ENCODE measurements around the gene TMEM87A.
A peak's percentile ranks its signal among the peaks of the same experiment; 100 is the strongest.
"Not testable (repeated sequence)": the region's sequence is repeated elsewhere in the genome, so short reads cannot be mapped to it uniquely, and the experiment has no call there.

Gene TMEM87A

DNA sequence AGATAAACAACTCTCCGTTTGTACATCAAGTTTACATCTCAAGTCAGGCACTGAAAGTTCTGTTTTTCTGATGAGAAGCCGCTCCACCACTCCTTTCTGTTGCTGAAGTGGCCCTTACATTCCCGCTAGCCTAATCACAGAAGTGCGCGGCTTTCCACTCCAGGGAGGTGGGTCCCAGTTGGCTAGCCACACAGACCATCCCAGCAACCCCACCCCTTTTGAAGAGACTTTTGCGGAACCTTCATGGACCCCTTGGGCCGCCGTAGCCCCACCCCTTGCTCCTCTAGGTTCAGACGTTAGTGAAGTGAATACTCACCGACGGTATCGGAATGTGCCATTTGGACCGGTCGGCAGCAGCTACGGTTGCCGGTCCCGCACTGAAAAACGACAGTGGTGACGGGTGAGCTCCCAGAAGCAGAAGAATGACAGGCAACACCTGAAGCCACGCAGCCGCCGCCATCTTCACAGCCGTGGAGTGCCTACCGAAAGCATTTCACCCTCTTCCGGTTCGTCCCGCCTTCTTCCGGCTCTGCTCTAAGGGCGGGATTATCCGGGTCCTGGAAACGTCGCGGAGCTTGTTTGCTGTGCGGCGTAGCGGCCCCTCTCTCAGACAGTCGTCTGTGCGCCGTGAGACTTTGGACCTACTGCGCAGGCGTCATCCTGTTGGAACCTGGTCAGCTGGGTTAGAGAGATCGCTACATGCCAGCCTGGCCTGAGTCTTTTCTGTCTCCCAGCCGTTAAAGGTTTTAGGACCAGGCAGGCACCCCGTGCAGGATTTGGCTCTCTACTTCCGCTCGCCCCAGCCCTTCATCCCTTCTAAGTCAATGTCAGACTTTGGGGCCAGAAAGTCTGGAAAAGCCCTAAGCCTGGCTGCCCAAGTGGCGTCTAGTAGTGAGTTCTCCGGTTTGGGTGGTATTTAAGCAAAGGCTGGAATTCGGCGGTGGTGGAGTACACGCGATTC lies at the start of gene TMEM87A, which contains the start of gene GANC:
TMEM87A (minus strand) TSS at position 495 of the 961 bp plus-strand sequence; CDS start at position 460, 35 bp downstream.
GANC (plus strand) TSS at position 263 of the 961 bp plus-strand sequence. CDS start 1,281 bp downstream, outside the sequence.
- Histone ChIP-seq H3K27ac (ENCODE audit: low read length) (no peak within 1 kb of the TSS), H3K4me3 (ENCODE audit: low read length) (peak within 1 kb of the TSS; percentile 94), H3K27me3 (ENCODE audit: control insufficient read depth, insufficient read depth, low read length) (no peaks in the 10 kb centered on the region), H3K4me1 (ENCODE audit: control insufficient read depth, insufficient read depth, low read length) (no peaks in the 10 kb centered on the region), H3K9me3 (ENCODE audit: control insufficient read depth, insufficient read depth, low read length) (no peaks in the 10 kb centered on the region), H3K36me3 (ENCODE audit: control insufficient read depth, insufficient read depth, low read length) (no peaks in the 10 kb centered on the region)
- WGBS (ENCODE audit: insufficient coverage, insufficient read length) = no CpG with 5 or more reads among the region's 52 CpGs
- DNase-seq (ENCODE audit: low read depth, low spot score) = peak; percentile 97

- Histone ChIP-seq H3K27ac (ENCODE audit: low read length) (no peak overlapping the region), H3K4me3 (ENCODE audit: low read length) (no peak overlapping the region), H3K9me3 (ENCODE audit: control insufficient read depth, insufficient read depth, low read length) (no peaks in the 10 kb centered on the region; the same call in 1 of the 2 replicates), H3K36me3 (ENCODE audit: control insufficient read depth, insufficient read depth, low read length) (no peaks in the 10 kb centered on the region), H3K27me3 (ENCODE audit: control insufficient read depth, insufficient read depth, low read length) (no peaks in the 10 kb centered on the region), H3K4me1 (ENCODE audit: control insufficient read depth, insufficient read depth, low read length) (no peaks in the 10 kb centered on the region)
- DNase-seq (ENCODE audit: low read depth, low spot score) = no peak
- WGBS (ENCODE audit: insufficient coverage, insufficient read length) = no CpG with 5 or more reads among the region's 2 CpGs
Observed at GRCh38 chr15:42319206-42319605, 46.0 kb upstream of the TMEM87A start.

GRCh38 chr15:42316282-42316805 lies 43.1 kb upstream of the TMEM87A start:
- not testable (repeated sequence) for H3K27ac ChIP-seq (ENCODE audit: low read length); H3K4me1 ChIP-seq (ENCODE audit: control insufficient read depth, insufficient read depth, low read length); H3K9me3 ChIP-seq (ENCODE audit: control insufficient read depth, insufficient read depth, low read length); H3K27me3 ChIP-seq (ENCODE audit: control insufficient read depth, insufficient read depth, low read length); DNase-seq (ENCODE audit: low read depth, low spot score); H3K36me3 ChIP-seq (ENCODE audit: control insufficient read depth, insufficient read depth, low read length); H3K4me3 ChIP-seq (ENCODE audit: low read length)
- no CpG with 5 or more reads among the region's 11 CpGs for WGBS (ENCODE audit: insufficient coverage, insufficient read length)

- H3K4me3 ChIP-seq (ENCODE audit: low read length) = no peak overlapping the region
- no peaks in the 10 kb centered on the region for H3K9me3 ChIP-seq (ENCODE audit: control insufficient read depth, insufficient read depth, low read length)
- H3K4me1 ChIP-seq (ENCODE audit: control insufficient read depth, insufficient read depth, low read length) = no peaks in the 10 kb centered on the region
- no CpG with 5 or more reads among the region's 1 CpG for WGBS (ENCODE audit: insufficient coverage, insufficient read length)
- no peak for DNase-seq (ENCODE audit: low read depth, low spot score)
- H3K36me3 ChIP-seq (ENCODE audit: control insufficient read depth, insufficient read depth, low read length) = no peaks in the 10 kb centered on the region
- H3K27ac ChIP-seq (ENCODE audit: low read length) = no peak overlapping the region
- no peaks in the 10 kb centered on the region for H3K27me3 ChIP-seq (ENCODE audit: control insufficient read depth, insufficient read depth, low read length)
Observed at GRCh38 chr15:42315521-42315920, 42.3 kb upstream of the TMEM87A start.

DNA sequence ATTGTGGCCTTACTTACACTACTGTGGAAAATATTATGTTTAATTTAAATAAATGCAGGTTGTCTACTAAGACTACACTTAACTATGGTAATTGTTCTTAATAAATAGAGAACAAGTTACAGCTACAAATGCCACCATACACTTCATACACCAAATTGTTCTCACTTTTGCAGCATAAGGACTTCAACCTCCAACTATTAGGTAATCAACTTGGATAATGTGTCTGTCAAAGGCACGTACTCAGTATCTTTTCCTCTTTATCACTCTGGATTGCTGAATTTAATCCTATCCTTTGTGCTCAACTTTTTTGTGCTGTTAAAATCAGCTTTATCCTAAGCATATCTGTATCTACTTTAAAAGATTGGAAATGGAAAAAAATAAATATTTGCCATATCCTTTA lies 41.6 kb upstream of the TMEM87A start:
- no peak for DNase-seq (ENCODE audit: low read depth, low spot score)
- no CpG with 5 or more reads among the region's 1 CpG for WGBS (ENCODE audit: insufficient coverage, insufficient read length)
- no peaks in the 10 kb centered on the region for H3K36me3 ChIP-seq (ENCODE audit: control insufficient read depth, insufficient read depth, low read length)
- no peaks in the 10 kb centered on the region for H3K27me3 ChIP-seq (ENCODE audit: control insufficient read depth, insufficient read depth, low read length)
- no peaks in the 10 kb centered on the region for H3K9me3 ChIP-seq (ENCODE audit: control insufficient read depth, insufficient read depth, low read length)
- no peak overlapping the region for H3K4me3 ChIP-seq (ENCODE audit: low read length)
- H3K4me1 ChIP-seq (ENCODE audit: control insufficient read depth, insufficient read depth, low read length) = no peaks in the 10 kb centered on the region
- no peak overlapping the region for H3K27ac ChIP-seq (ENCODE audit: low read length)

- WGBS (ENCODE audit: insufficient coverage, insufficient read length) = no CpG with 5 or more reads among the region's 3 CpGs
- Histone ChIP-seq H3K36me3 (ENCODE audit: control insufficient read depth, insufficient read depth, low read length) (no peaks in the 10 kb centered on the region), H3K27me3 (ENCODE audit: control insufficient read depth, insufficient read depth, low read length) (no peaks in the 10 kb centered on the region), H3K4me1 (ENCODE audit: control insufficient read depth, insufficient read depth, low read length) (no peaks in the 10 kb centered on the region), H3K27ac (ENCODE audit: low read length) (no peak overlapping the region), H3K9me3 (ENCODE audit: control insufficient read depth, insufficient read depth, low read length) (no peaks in the 10 kb centered on the region), H3K4me3 (ENCODE audit: low read length) (no peak overlapping the region)
- DNase-seq (ENCODE audit: low read depth, low spot score) = no peak
Observed at GRCh38 chr15:42313463-42313862, 40.2 kb upstream of the TMEM87A start.

DNA sequence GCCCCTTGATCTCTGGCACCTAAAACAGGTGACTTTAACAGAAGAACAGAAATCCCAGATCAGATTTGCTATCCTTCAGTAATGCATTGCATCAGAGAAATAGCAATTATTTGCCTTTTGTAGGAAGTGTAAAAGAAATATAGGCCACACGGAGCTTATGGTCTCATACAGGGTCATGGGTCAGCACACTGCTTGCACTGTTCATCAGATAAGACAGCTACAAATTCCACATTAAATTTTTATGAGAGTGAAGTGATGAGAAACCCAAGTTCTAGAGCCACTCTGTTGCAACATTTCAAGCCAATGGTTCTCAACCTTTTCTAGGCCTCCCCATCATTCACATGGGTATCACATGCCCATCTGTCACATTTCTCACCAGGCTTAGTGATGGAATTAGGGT lies 33.4 kb upstream of the TMEM87A start:
- Histone ChIP-seq H3K27ac (ENCODE audit: low read length) (no peak overlapping the region), H3K27me3 (ENCODE audit: control insufficient read depth, insufficient read depth, low read length) (no peaks in the 10 kb centered on the region), H3K36me3 (ENCODE audit: control insufficient read depth, insufficient read depth, low read length) (no peaks in the 10 kb centered on the region), H3K4me3 (ENCODE audit: low read length) (no peak overlapping the region), H3K9me3 (ENCODE audit: control insufficient read depth, insufficient read depth, low read length) (no peaks in the 10 kb centered on the region), H3K4me1 (ENCODE audit: control insufficient read depth, insufficient read depth, low read length) (no peaks in the 10 kb centered on the region)
- no peak for DNase-seq (ENCODE audit: low read depth, low spot score)
- WGBS (ENCODE audit: insufficient coverage, insufficient read length) = no CpG with 5 or more reads among the region's 1 CpG

DNA sequence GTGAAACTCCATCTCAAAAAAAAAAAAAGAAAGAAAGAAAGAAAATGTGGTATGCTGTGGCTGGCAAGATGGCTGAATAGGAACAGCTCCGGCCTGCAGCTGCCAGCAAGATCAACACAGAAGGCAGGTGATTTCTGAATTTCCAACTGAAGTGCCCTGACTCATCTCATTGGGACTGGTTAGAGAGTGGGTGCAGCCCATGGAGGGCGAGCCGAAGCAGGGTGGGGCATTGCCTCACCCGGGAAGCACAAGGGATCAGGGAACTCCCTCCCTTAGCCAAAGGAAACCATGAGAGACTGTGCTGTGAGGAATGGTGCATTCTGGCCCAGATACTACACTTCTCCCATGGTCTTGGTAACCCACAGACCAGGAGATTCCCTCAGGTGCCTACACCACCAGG lies 27.8 kb upstream of the TMEM87A start:
- WGBS (ENCODE audit: insufficient coverage, insufficient read length) = no CpG with 5 or more reads among the region's 4 CpGs
- not testable (repeated sequence) for H3K9me3 ChIP-seq (ENCODE audit: control insufficient read depth, insufficient read depth, low read length); H3K4me3 ChIP-seq (ENCODE audit: low read length); DNase-seq (ENCODE audit: low read depth, low spot score); H3K27ac ChIP-seq (ENCODE audit: low read length); H3K36me3 ChIP-seq (ENCODE audit: control insufficient read depth, insufficient read depth, low read length); H3K4me1 ChIP-seq (ENCODE audit: control insufficient read depth, insufficient read depth, low read length); H3K27me3 ChIP-seq (ENCODE audit: control insufficient read depth, insufficient read depth, low read length)

DNA sequence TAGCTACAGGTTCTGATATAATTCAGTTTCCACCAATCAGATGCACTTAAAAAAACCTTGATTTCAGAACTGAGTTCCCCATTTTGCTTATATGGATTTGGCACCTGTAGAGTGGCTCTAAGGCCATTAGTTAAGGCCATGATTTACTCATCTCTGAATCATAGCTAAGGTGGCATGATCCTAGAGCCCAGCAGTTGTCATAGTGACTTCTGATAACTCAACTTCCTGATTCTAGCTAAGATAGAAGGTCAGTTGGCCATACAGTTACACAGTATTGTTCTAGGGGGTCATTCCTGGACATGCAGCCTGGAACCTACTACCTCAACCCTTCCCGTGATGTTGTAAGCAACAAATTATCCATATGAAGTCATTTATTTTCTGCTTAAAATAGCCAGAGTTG lies 15.9 kb upstream of the TMEM87A start:
- Histone ChIP-seq H3K27me3 (ENCODE audit: control insufficient read depth, insufficient read depth, low read length) (no peaks in the 10 kb centered on the region), H3K4me1 (ENCODE audit: control insufficient read depth, insufficient read depth, low read length) (no peaks in the 10 kb centered on the region), H3K4me3 (ENCODE audit: low read length) (no peak overlapping the region), H3K36me3 (ENCODE audit: control insufficient read depth, insufficient read depth, low read length) (no peaks in the 10 kb centered on the region), H3K27ac (ENCODE audit: low read length) (no peak overlapping the region), H3K9me3 (ENCODE audit: control insufficient read depth, insufficient read depth, low read length) (no peaks in the 10 kb centered on the region)
- no peak for DNase-seq (ENCODE audit: low read depth, low spot score)
- WGBS (ENCODE audit: insufficient coverage, insufficient read length) = no CpG with 5 or more reads among the region's 1 CpG

DNA sequence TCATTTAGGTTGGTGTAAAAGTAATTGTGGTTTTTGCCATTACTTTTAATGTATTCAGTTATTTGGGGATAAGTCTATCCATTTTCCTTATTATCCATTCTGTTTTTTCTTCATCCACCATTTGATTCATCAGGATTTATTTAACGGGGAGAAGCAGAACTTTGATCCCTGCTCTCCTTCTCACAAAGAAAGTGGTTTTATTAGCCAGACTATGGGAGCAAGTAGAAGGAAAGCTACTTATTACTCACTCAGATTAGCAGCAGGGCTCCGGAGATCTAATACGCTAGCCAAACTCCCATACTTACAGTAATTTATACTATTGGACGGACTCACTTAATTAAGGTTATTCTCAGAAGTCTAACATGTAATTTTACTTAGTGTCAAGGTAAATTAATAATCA lies 14.7 kb upstream of the TMEM87A start:
- H3K4me3 ChIP-seq (ENCODE audit: low read length) = no peak overlapping the region
- WGBS (ENCODE audit: insufficient coverage, insufficient read length) = no CpG with 5 or more reads among the region's 4 CpGs
- no peaks in the 10 kb centered on the region for H3K36me3 ChIP-seq (ENCODE audit: control insufficient read depth, insufficient read depth, low read length)
- DNase-seq (ENCODE audit: low read depth, low spot score) = no peak
- H3K27ac ChIP-seq (ENCODE audit: low read length) = no peak overlapping the region
- H3K4me1 ChIP-seq (ENCODE audit: control insufficient read depth, insufficient read depth, low read length) = 0 out of 2 replicates have a peak, but pooled peaks cover 2% of the 10 kb centered on the region
- no peaks in the 10 kb centered on the region for H3K27me3 ChIP-seq (ENCODE audit: control insufficient read depth, insufficient read depth, low read length)
- H3K9me3 ChIP-seq (ENCODE audit: control insufficient read depth, insufficient read depth, low read length) = no peaks in the 10 kb centered on the region
